K562 (cell line): ENCODE measurements around the gene UBE2N. TPM values are rescaled to one million over a fixed set of nuclear protein-coding genes. Genes with fewer than 3 reads are reported as not detected.
A peak's percentile ranks its signal among the peaks of the same experiment; 100 is the strongest.

Experiments used
- BRCA1 ChIP-seq, 2 experiments: fragments of 450-650 bp in 1 of 2; sonication (generic) in 1 of 2; formaldehyde crosslinking in 1 of 2; IDR thresholded peaks; 2 replicates each; pipeline versions ENCODE4 v1.5.0 to v1.6.1; 2017 to 2020; ENCODE audit warnings: mild to moderate bottlenecking in 1 of 2, missing genetic modification reagents in 1 of 2
- CBFA2T3 ChIP-seq: fragments of 450-650 bp; IDR thresholded peaks from 2 replicates; pipeline ENCODE4 v1.6.1; 2017
- HIVEP1 ChIP-seq: fragments of 250-450 bp; sonication (Bioruptor Pico); IDR thresholded peaks from 2 replicates; pipeline ENCODE4 v1.4.0; 2020; ENCODE audit warnings: mild to moderate bottlenecking
- MAFG ChIP-seq: fragments of 450-650 bp; conservative IDR thresholded peaks from 2 replicates; pipeline ENCODE4 v1.6.1; 2016; ENCODE audit warnings: missing genetic modification characterization, missing compliant biosample characterization
- MEIS2 ChIP-seq: fragments of 450-650 bp; IDR thresholded peaks from 2 replicates; pipeline ENCODE4 v1.6.1; 2014; ENCODE audit warnings: mild to moderate bottlenecking; ENCODE audit not compliant: partially characterized antibody
- PKNOX1 ChIP-seq: fragments of 450-650 bp; IDR thresholded peaks from 2 replicates; pipeline ENCODE4 v1.6.1; 2016
- YBX1 ChIP-seq: fragments of 450-650 bp; IDR thresholded peaks from 2 replicates; pipeline ENCODE4 v1.7.1; 2016; ENCODE audit warnings: mild to moderate bottlenecking
- YY1 ChIP-seq, 3 experiments: IDR thresholded peaks; 2 replicates each; pipeline ENCODE4 v1.6.1; 2011; ENCODE audit warnings: low read length in 2 of 3, mild to moderate bottlenecking in 2 of 3, moderate library complexity in 2 of 3, borderline replicate concordance in 1 of 3, control low read depth in 1 of 3, low read depth in 1 of 3; ENCODE audit not compliant: insufficient read depth in 3 of 3, insufficient replicate concordance in 2 of 3, control insufficient read depth in 1 of 3, insufficient read length in 1 of 3; ENCODE audit errors: extremely low read depth in 1 of 3
- ZNF133 ChIP-seq: fragments of 250-450 bp; sonication (Bioruptor Pico); IDR thresholded peaks from 2 replicates; pipeline ENCODE4 v1.4.0; 2020; ENCODE audit warnings: mild to moderate bottlenecking
- ZNF140 ChIP-seq: fragments of 250-450 bp; sonication (Bioruptor Pico); IDR thresholded peaks from 2 replicates; pipeline ENCODE4 v1.8.0; 2021; ENCODE audit warnings: moderate library complexity, mild to moderate bottlenecking, inconsistent platforms
- ZNF277 ChIP-seq: fragments of 250-450 bp; sonication (Bioruptor Pico); IDR thresholded peaks from 2 replicates; pipeline ENCODE4 v1.8.0; 2022; ENCODE audit warnings: inconsistent platforms, mild to moderate bottlenecking, moderate library complexity, borderline replicate concordance
- ZNF655 ChIP-seq: fragments of 250-450 bp; sonication (Bioruptor Pico); IDR thresholded peaks from 2 replicates; pipeline ENCODE4 v1.5.0; 2021
- polyA plus RNA-seq, 8 experiments: library from polyadenylated mRNA; depleted of rRNA in 4 of 8; stranded (reverse) in 5 of 8; unstranded in 3 of 8; fragments of >200 nt; fragmentation: Nextera tagmentation in 2 of 8; fragmentation: Illumina TruSeq in 1 of 8; extraction: Ambion mirVana in 2 of 8; extraction: Trizol in 1 of 8; gene quantifications; 2 replicates each; pipeline versions ENCODE4 v1.2.1 to v1.2.3, GENCODE V29; 2011 to 2014; ENCODE audit warnings: inconsistent platforms in 1 of 8, missing spikeins in 1 of 8
- total RNA-seq, 7 experiments: library from RNA; depleted of rRNA in 6 of 7; stranded (reverse); fragments of >200 nt in 6 of 7; fragmentation: Illumina TruSeq in 2 of 7; extraction: Trizol in 2 of 7; gene quantifications; 2 replicates each; pipeline versions ENCODE4 v1.2.1 to v1.2.3, GENCODE V29; 2011 to 2021; ENCODE audit warnings: low replicate concordance in 1 of 7

Gene UBE2N
- total and polyA plus RNA-seq, 9 of the 15 experiments (the other 6 are each of a cell fraction or from before 2014, with no cell fraction given): 189 to 826 (median 260) TPM

GRCh38 chr12:93427779-93428564, 13.8 kb downstream of the UBE2N start (continued):
- TF ChIP-seq ZNF277 (CRISPR knock-in tag) (no peak), MAFG (tag) (no peak), HIVEP1 (CRISPR knock-in tag) (no peak), MEIS2 (peak; percentile 59), ZNF655 (no peak), PKNOX1 (peak; percentile 48), BRCA1 (IDR thresholded peaks at IDR 0.05) (no peak), BRCA1 (CRISPR knock-in tag; IDR thresholded peaks at IDR 0.05) (no peak), YBX1 (no peak), YY1 (IDR thresholded peaks at IDR 0.05; ENCODE audit: borderline replicate concordance in 1 of 3, control insufficient read depth in 1 of 3, extremely low read depth in 1 of 3, insufficient read depth in 3 of 3, insufficient read length in 1 of 3, insufficient replicate concordance in 2 of 3, low read depth in 1 of 3, low read length in 2 of 3) (no peak), CBFA2T3 (no peak), ZNF133 (CRISPR knock-in tag) (no peak), ZNF140 (CRISPR knock-in tag) (no peak)
